Endodermal cell (in vitro differentiated cells): ENCODE data around the gene DOK3. TPM values are rescaled to one million over a fixed set of nuclear protein-coding genes. Genes with fewer than 3 reads are reported as not detected.

Experiments
- DNase-seq: peaks from one replicate; pipeline ENCODE4 v3.0.0-alpha.2; 2017
- H3K27ac ChIP-seq: 2 replicates; pipeline ENCODE4 v1.5.1; 2013; ENCODE audit warnings: mild to moderate bottlenecking, low read depth, low read length, moderate library complexity
- H3K27me3 ChIP-seq: 2 replicates; pipeline ENCODE4 v1.6.1; 2013; ENCODE audit warnings: mild to moderate bottlenecking, low read length, moderate library complexity; ENCODE audit not compliant: insufficient read depth, control insufficient read depth, poor library complexity, severe bottlenecking
- H3K36me3 ChIP-seq: 2 replicates; pipeline ENCODE4 v1.7.0; 2013; ENCODE audit warnings: mild to moderate bottlenecking, low read length, moderate library complexity; ENCODE audit not compliant: control insufficient read depth, insufficient read depth
- H3K4me1 ChIP-seq: one replicate; pipeline ENCODE4 v1.7.0; 2013; ENCODE audit warnings: low read length; ENCODE audit not compliant: control insufficient read depth, insufficient read depth
- H3K4me3 ChIP-seq: 2 replicates; pipeline ENCODE4 v1.5.1; 2013; ENCODE audit warnings: mild to moderate bottlenecking, low read length, moderate library complexity
- H3K9ac ChIP-seq: 2 replicates; pipeline ENCODE4 v1.6.1; 2013; ENCODE audit warnings: mild to moderate bottlenecking, low read length, moderate library complexity; ENCODE audit not compliant: poor library complexity, severe bottlenecking; ENCODE audit errors: extremely low read depth
- H3K9me3 ChIP-seq: 2 replicates; pipeline ENCODE4 v1.6.1; 2013; ENCODE audit warnings: mild to moderate bottlenecking, low read length, moderate library complexity; ENCODE audit not compliant: control insufficient read depth
- H3K27ac Mint-ChIP-seq: 2 replicates; pipeline ENCODE4 v1.8.0; 2020; ENCODE audit warnings: mixed read lengths
- H3K27me3 Mint-ChIP-seq: 2 replicates; pipeline ENCODE4 v1.8.0; 2021; ENCODE audit warnings: mild to moderate bottlenecking, mixed read lengths; ENCODE audit not compliant: insufficient read depth
- H3K36me3 Mint-ChIP-seq: 2 replicates; pipeline ENCODE4 v1.8.0; 2020; ENCODE audit warnings: low read depth, mixed read lengths
- H3K4me1 Mint-ChIP-seq: 2 replicates; pipeline ENCODE4 v1.8.0; 2020; ENCODE audit warnings: mixed read lengths
- H3K4me3 Mint-ChIP-seq: 2 replicates; pipeline ENCODE4 v1.8.0; 2020; ENCODE audit warnings: mild to moderate bottlenecking, moderate library complexity, mixed read lengths
- H3K9me3 Mint-ChIP-seq: 2 replicates; pipeline ENCODE4 v1.8.0; 2020; ENCODE audit warnings: mild to moderate bottlenecking, mixed read lengths
- WGBS, 2 experiments: methylation state at CpG; one replicate each; pipeline versions ENCODE4 v1.1.5 to v1.1.7; 2013; ENCODE audit warnings: missing lambda C conversion rate in 2 of 2, mixed read lengths in 1 of 2; ENCODE audit not compliant: insufficient coverage in 1 of 2, insufficient read length in 1 of 2; 5-methylcytosine and 5-hydroxymethylcytosine counted together
- total RNA-seq, 2 donors: library from RNA; stranded (reverse); fragmentation: NEBNext Ultra II Directional in 1 of 2; extraction: Animal tissue kit (Norgen Biotek cat#: 25700) in 1 of 2; gene quantifications; 2 replicates in 1 of 2; 3 replicates in 1 of 2; pipeline ENCODE4 v1.2.1, GENCODE V29; 2021
- TF ChIP-seq, protein P1 (sequence below): fragments of 200-600 bp; sonication (generic); conservative IDR thresholded peaks from 2 replicates; pipeline ENCODE4 v1.5.0; 2021; ENCODE audit warnings: antibody characterized with exemption, mild to moderate bottlenecking

DOK3 gene
- total RNA-seq, 2 donors from 2014 or later: 2.1 to 7.7 TPM

DNA sequence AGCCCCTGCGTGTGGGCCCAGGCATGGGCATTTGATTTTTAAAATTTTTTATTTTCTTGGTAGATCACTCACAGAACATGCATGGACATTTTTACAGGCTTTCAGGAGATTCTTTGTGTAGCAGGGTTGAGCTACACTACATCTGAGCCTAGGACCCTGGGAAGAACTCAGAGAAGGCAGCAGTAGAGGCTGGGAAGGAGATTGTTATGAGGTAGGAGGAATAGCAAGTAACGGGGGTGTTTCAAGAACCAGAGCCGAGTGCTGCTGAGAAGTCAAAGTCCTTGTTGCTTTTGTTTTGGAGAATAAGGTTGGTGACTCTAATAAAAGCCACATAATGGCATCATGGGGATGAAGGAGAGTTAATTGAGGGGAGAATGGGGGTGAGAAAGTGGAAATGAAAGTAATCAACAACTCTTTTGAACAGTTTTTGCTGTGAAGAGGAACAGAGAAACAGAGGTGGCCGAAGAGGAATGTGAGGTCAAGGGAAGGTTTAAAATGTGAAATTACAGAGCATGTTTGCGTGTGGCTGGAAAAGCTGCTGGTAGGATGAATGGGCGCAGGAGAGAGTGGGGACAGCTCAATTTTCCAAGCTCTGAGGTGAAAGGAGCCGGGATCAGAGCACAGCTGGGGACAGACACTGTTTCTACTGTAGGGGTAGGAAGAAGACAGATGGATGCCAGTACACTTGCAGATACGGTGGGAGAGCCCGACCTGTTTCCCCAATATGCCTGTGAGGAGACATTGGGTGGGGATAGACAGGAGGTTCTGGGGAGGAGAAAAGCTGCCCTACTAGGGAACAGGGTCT lies 7.5 kb downstream of the DOK3 start:
- no peak for DNase-seq

DNA sequence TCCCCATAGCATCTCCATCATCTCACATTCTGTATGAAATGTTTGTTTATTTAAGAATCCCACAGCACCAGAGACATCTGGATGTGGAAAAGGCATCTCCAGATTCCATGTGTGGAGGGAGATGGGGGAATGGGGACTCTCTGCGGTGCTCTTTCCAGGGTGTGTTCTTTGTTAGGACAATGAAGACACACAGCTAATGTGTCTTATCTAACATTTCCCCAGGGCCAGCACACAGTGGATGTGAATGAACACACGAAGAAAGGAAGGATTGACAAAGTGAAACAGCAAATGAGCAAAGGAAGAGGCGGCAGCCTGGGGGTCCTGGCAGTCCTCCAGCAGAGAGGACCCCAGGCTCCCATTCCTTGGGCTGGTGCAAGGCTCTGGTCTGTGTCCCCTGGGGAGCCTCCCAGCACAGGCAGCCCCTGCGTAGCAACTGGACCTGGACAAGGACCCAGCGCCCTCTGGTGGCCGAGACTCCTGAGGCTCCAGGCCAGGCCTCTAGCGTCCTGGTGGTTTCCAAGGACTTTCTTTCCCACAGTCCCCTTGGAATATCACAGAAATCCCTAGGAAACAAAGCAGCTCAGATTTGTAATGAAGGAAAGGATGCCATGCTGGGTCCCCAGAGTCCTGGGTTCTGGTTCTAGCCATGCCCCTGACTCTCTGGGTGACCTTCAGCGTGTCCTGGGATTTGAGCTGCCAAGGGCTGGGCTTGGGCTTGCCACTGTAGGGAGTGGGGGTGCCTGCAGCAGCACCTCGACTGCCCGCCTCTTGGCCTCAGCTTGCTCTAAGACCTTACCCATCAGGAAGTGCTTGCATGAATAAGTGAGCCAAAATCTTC lies 8.7 kb downstream of the DOK3 start:
- 33 to 71% methylated on average over 3 to 10 of the region's 10 CpGs for WGBS, 2 experiments
- H3K36me3 ChIP-seq: peaks cover 2% of the 10 kb centered on the region
- TF ChIP-seq, protein P1, sequence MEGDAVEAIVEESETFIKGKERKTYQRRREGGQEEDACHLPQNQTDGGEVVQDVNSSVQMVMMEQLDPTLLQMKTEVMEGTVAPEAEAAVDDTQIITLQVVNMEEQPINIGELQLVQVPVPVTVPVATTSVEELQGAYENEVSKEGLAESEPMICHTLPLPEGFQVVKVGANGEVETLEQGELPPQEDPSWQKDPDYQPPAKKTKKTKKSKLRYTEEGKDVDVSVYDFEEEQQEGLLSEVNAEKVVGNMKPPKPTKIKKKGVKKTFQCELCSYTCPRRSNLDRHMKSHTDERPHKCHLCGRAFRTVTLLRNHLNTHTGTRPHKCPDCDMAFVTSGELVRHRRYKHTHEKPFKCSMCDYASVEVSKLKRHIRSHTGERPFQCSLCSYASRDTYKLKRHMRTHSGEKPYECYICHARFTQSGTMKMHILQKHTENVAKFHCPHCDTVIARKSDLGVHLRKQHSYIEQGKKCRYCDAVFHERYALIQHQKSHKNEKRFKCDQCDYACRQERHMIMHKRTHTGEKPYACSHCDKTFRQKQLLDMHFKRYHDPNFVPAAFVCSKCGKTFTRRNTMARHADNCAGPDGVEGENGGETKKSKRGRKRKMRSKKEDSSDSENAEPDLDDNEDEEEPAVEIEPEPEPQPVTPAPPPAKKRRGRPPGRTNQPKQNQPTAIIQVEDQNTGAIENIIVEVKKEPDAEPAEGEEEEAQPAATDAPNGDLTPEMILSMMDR: peak; percentile 99
- H3K9me3 Mint-ChIP-seq: no peaks in the 10 kb centered on the region
- H3K36me3 Mint-ChIP-seq: peaks cover 2% of the 10 kb centered on the region
- peak overlapping the region; percentile 35 for H3K27ac Mint-ChIP-seq
- H3K4me1 ChIP-seq: peaks cover 2% of the 10 kb centered on the region
- peaks cover 14% of the 10 kb centered on the region for H3K27me3 ChIP-seq
- H3K9ac ChIP-seq: no peak overlapping the region
- no peak overlapping the region for H3K4me3 ChIP-seq
- no peak overlapping the region for H3K27ac ChIP-seq
- peaks cover 14% of the 10 kb centered on the region for H3K4me1 Mint-ChIP-seq
- no peak overlapping the region for H3K4me3 Mint-ChIP-seq
- peak; percentile 98 for DNase-seq
- peaks cover 30% of the 10 kb centered on the region for H3K27me3 Mint-ChIP-seq
- H3K9me3 ChIP-seq: no peaks in the 10 kb centered on the region

More for the DNA sequence above, 7.5 kb downstream of the DOK3 start:
- TF ChIP-seq, protein P1: no peak
- Mint-ChIP-seq H3K36me3 (peaks cover 2% of the 10 kb centered on the region), H3K4me3 (no peak overlapping the region), H3K4me1 (peaks cover 10% of the 10 kb centered on the region), H3K27ac (no peak overlapping the region), H3K27me3 (peaks cover 30% of the 10 kb centered on the region), H3K9me3 (no peaks in the 10 kb centered on the region)
- Histone ChIP-seq H3K4me3 (no peak overlapping the region), H3K9me3 (no peaks in the 10 kb centered on the region), H3K9ac (no peak overlapping the region), H3K27me3 (peaks cover 14% of the 10 kb centered on the region), H3K27ac (no peak overlapping the region), H3K4me1 (no peaks in the 10 kb centered on the region), H3K36me3 (no peaks in the 10 kb centered on the region)
- WGBS, 2 experiments: 69 to 75% methylated on average over 9 of the region's 9 CpGs

DNA sequence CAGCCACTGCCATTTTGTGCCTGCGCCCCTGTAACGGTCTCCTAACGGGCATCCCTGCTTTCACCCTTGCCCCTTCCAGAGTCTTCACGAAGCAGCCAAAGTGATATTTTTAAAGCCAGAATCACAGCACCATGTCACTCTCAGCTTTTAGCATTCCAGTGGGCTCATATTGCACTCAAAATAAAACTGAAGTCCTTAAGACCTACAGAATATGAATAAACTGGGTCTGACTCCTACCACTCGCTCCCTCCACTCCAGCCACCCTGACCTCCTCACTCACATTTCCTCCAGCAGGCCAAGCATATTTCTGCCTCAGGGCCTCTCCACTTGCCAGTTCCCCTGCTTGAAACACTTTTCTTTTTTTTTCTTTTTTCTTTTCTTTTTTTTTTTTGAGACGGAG lies 9.8 kb downstream of the DOK3 start:
- no peak overlapping the region for H3K27ac ChIP-seq
- Mint-ChIP-seq H3K27ac (no peak overlapping the region), H3K4me1 (peaks cover 18% of the 10 kb centered on the region), H3K27me3 (peaks cover 30% of the 10 kb centered on the region), H3K4me3 (no peak overlapping the region), H3K36me3 (peaks cover 5% of the 10 kb centered on the region), H3K9me3 (no peaks in the 10 kb centered on the region)
- whole genome bisulfite sequencing, 2 experiments: 88 to 90% methylated on average over 6 of the region's 6 CpGs
- no peak overlapping the region for H3K4me3 ChIP-seq
- H3K4me1 ChIP-seq: peaks cover 8% of the 10 kb centered on the region
- TF ChIP-seq, protein P1: no peak
- DNase-seq: no peak
- peaks cover 14% of the 10 kb centered on the region for H3K27me3 ChIP-seq
- H3K9ac ChIP-seq: no peak overlapping the region
- H3K9me3 ChIP-seq: no peaks in the 10 kb centered on the region
- H3K36me3 ChIP-seq: peaks cover 12% of the 10 kb centered on the region
